ENCODE results near the gene UGT2B28.
"Not testable (repeated sequence)": the region's sequence is repeated elsewhere in the genome, so short reads cannot be mapped to it uniquely, and the experiment has no call there.

The UGT2B28 gene

DNA sequence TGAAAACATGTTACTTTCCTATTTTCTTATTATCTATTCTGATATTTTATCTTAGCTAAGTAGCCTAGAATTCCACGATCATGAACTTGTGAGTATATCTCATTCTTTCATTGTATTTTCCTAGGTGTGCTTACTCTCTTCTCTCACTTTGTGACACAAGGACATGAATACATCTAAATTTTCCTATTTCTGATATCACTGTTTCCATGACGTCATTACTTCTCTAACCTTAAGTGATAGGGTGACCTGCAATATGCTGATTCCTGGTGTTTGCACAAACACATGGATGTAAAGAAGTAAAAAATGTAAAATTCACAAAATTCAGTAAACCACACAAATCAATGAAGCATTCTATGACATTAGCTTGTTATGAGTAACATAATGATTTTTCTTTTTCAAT, 29.4 kb upstream of the UGT2B28 start:
- H3K79me2 ChIP-seq (ENCODE audit: insufficient read depth, low read length); H3K4me3 ChIP-seq (ENCODE audit: insufficient read depth, low read length, poor library complexity, severe bottlenecking); H3K27me3 ChIP-seq (ENCODE audit: low read length); H4K20me1 ChIP-seq (ENCODE audit: low read depth, low read length); H3K9me3 ChIP-seq (ENCODE audit: insufficient read depth, low read length); H3F3A ChIP-seq (ENCODE audit: insufficient read depth); H3K9ac ChIP-seq (ENCODE audit: low read length); H3K36me3 ChIP-seq (ENCODE audit: low read length); H3K9me2 ChIP-seq (replicated peaks; ENCODE audit: insufficient read depth, low read length); H3K4me2 ChIP-seq (ENCODE audit: low read depth, low read length, poor library complexity, severe bottlenecking); H2AFZ ChIP-seq (ENCODE audit: low read depth, low read length, severe bottlenecking); H3K27ac ChIP-seq (ENCODE audit: low read depth, low read length): not testable (repeated sequence)

GRCh38 chr4:69253147-69253772, 27.0 kb upstream of the UGT2B28 start:
- H3K4me3 ChIP-seq (ENCODE audit: insufficient read depth, low read length, poor library complexity, severe bottlenecking); H3K79me2 ChIP-seq (ENCODE audit: insufficient read depth, low read length); H3K9me2 ChIP-seq (replicated peaks; ENCODE audit: insufficient read depth, low read length); H3K27me3 ChIP-seq (ENCODE audit: low read length); H3K36me3 ChIP-seq (ENCODE audit: low read length); H3K27ac ChIP-seq (ENCODE audit: low read depth, low read length); H4K20me1 ChIP-seq (ENCODE audit: low read depth, low read length); H3K9me3 ChIP-seq (ENCODE audit: insufficient read depth, low read length); H3K4me2 ChIP-seq (ENCODE audit: low read depth, low read length, poor library complexity, severe bottlenecking); H3K9ac ChIP-seq (ENCODE audit: low read length); H3F3A ChIP-seq (ENCODE audit: insufficient read depth); H2AFZ ChIP-seq (ENCODE audit: low read depth, low read length, severe bottlenecking): not testable (repeated sequence)

- not testable (repeated sequence) for H3K4me3 ChIP-seq (ENCODE audit: insufficient read depth, low read length, poor library complexity, severe bottlenecking); H3K36me3 ChIP-seq (ENCODE audit: low read length); H4K20me1 ChIP-seq (ENCODE audit: low read depth, low read length); H3K9ac ChIP-seq (ENCODE audit: low read length); H3F3A ChIP-seq (ENCODE audit: insufficient read depth); H3K9me2 ChIP-seq (replicated peaks; ENCODE audit: insufficient read depth, low read length); H3K4me2 ChIP-seq (ENCODE audit: low read depth, low read length, poor library complexity, severe bottlenecking); H3K27me3 ChIP-seq (ENCODE audit: low read length); H2AFZ ChIP-seq (ENCODE audit: low read depth, low read length, severe bottlenecking); H3K9me3 ChIP-seq (ENCODE audit: insufficient read depth, low read length); H3K79me2 ChIP-seq (ENCODE audit: insufficient read depth, low read length); H3K27ac ChIP-seq (ENCODE audit: low read depth, low read length)
These were observed 11.7 kb upstream of the UGT2B28 start for GRCh38 chr4:69268612-69269011.

- not testable (repeated sequence) for H3K9me2 ChIP-seq (replicated peaks; ENCODE audit: insufficient read depth, low read length); H3K4me2 ChIP-seq (ENCODE audit: low read depth, low read length, poor library complexity, severe bottlenecking); H3F3A ChIP-seq (ENCODE audit: insufficient read depth); H3K79me2 ChIP-seq (ENCODE audit: insufficient read depth, low read length); H3K27ac ChIP-seq (ENCODE audit: low read depth, low read length); H3K36me3 ChIP-seq (ENCODE audit: low read length); H3K4me3 ChIP-seq (ENCODE audit: insufficient read depth, low read length, poor library complexity, severe bottlenecking); H4K20me1 ChIP-seq (ENCODE audit: low read depth, low read length); H3K27me3 ChIP-seq (ENCODE audit: low read length); H3K9me3 ChIP-seq (ENCODE audit: insufficient read depth, low read length); H2AFZ ChIP-seq (ENCODE audit: low read depth, low read length, severe bottlenecking); H3K9ac ChIP-seq (ENCODE audit: low read length)
These were observed 16.1 kb downstream of the UGT2B28 start for GRCh38 chr4:69296356-69296755.

DNA sequence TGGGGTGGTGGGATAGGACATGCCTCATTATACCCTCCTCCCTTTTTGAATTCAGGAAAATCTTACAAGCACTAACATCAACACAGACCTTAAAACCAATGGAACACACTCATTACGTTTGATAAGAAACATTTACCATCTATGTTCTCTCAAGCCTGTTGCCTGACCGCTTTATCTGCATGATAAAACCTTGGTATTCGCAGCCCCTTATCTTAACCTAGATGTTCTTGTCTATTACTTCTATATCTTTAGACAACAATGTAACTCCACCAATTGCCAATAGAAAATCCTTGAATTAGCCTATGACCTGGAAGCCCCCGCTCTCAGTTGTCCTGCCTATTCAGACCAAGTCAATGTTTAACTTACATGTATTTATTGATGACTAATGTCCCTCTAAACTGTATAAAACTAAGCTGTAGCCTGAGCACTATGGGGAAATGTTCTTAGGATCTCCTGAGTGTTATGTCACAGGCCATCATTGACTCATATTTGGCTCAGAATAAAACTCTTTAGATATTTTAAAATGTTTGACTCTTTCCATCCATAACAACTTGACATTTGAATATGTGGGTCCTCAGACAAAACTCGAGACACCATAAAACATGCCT, 28.3 kb downstream of the UGT2B28 start:
- H3K27ac ChIP-seq (ENCODE audit: low read depth, low read length); H3K9me3 ChIP-seq (ENCODE audit: insufficient read depth, low read length); H3K79me2 ChIP-seq (ENCODE audit: insufficient read depth, low read length); H3K9ac ChIP-seq (ENCODE audit: low read length); H2AFZ ChIP-seq (ENCODE audit: low read depth, low read length, severe bottlenecking); H3K36me3 ChIP-seq (ENCODE audit: low read length); H3F3A ChIP-seq (ENCODE audit: insufficient read depth); H3K4me2 ChIP-seq (ENCODE audit: low read depth, low read length, poor library complexity, severe bottlenecking); H4K20me1 ChIP-seq (ENCODE audit: low read depth, low read length); H3K9me2 ChIP-seq (replicated peaks; ENCODE audit: insufficient read depth, low read length); H3K27me3 ChIP-seq (ENCODE audit: low read length); H3K4me3 ChIP-seq (ENCODE audit: insufficient read depth, low read length, poor library complexity, severe bottlenecking): not testable (repeated sequence)

GRCh38 chr4:69309549-69310076, 29.3 kb downstream of the UGT2B28 start:
- not testable (repeated sequence) for H3K9me2 ChIP-seq (replicated peaks; ENCODE audit: insufficient read depth, low read length); H3K9ac ChIP-seq (ENCODE audit: low read length); H3K9me3 ChIP-seq (ENCODE audit: insufficient read depth, low read length); H3K27me3 ChIP-seq (ENCODE audit: low read length); H3K36me3 ChIP-seq (ENCODE audit: low read length); H3K4me2 ChIP-seq (ENCODE audit: low read depth, low read length, poor library complexity, severe bottlenecking); H3K27ac ChIP-seq (ENCODE audit: low read depth, low read length); H3K4me3 ChIP-seq (ENCODE audit: insufficient read depth, low read length, poor library complexity, severe bottlenecking); H2AFZ ChIP-seq (ENCODE audit: low read depth, low read length, severe bottlenecking); H3K79me2 ChIP-seq (ENCODE audit: insufficient read depth, low read length); H4K20me1 ChIP-seq (ENCODE audit: low read depth, low read length); H3F3A ChIP-seq (ENCODE audit: insufficient read depth)

DNA sequence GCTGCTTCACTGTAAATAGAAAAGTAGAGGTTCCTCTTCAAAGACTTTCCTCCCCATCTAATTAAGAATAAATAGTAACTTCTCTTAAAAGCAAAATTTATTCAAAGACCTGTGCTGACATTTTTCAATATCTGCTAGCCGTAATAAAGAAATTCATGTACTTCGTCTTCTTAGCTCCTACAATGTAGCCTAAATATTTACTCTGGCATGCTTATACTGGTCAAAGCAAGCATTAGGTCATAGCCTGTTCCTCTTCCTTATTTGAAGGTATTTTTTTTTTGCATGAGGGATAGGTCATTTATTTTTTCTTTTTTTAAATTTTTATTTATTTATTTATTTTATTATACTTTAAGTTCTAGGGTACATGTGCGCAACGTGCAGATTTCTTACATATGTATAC, 30.0 kb downstream of the UGT2B28 start:
- not testable (repeated sequence) for H3K4me2 ChIP-seq (ENCODE audit: low read depth, low read length, poor library complexity, severe bottlenecking); H2AFZ ChIP-seq (ENCODE audit: low read depth, low read length, severe bottlenecking); H3K36me3 ChIP-seq (ENCODE audit: low read length); H4K20me1 ChIP-seq (ENCODE audit: low read depth, low read length); H3K9me3 ChIP-seq (ENCODE audit: insufficient read depth, low read length); H3K27ac ChIP-seq (ENCODE audit: low read depth, low read length); H3K9ac ChIP-seq (ENCODE audit: low read length); H3K79me2 ChIP-seq (ENCODE audit: insufficient read depth, low read length); H3K4me3 ChIP-seq (ENCODE audit: insufficient read depth, low read length, poor library complexity, severe bottlenecking); H3K27me3 ChIP-seq (ENCODE audit: low read length); H3K9me2 ChIP-seq (replicated peaks; ENCODE audit: insufficient read depth, low read length); H3F3A ChIP-seq (ENCODE audit: insufficient read depth)

- not testable (repeated sequence) for H3K4me2 ChIP-seq (ENCODE audit: low read depth, low read length, poor library complexity, severe bottlenecking); H3K9me2 ChIP-seq (replicated peaks; ENCODE audit: insufficient read depth, low read length); H3K27ac ChIP-seq (ENCODE audit: low read depth, low read length); H3K4me3 ChIP-seq (ENCODE audit: insufficient read depth, low read length, poor library complexity, severe bottlenecking); H3K36me3 ChIP-seq (ENCODE audit: low read length); H4K20me1 ChIP-seq (ENCODE audit: low read depth, low read length); H3K79me2 ChIP-seq (ENCODE audit: insufficient read depth, low read length); H3F3A ChIP-seq (ENCODE audit: insufficient read depth); H2AFZ ChIP-seq (ENCODE audit: low read depth, low read length, severe bottlenecking); H3K9me3 ChIP-seq (ENCODE audit: insufficient read depth, low read length); H3K9ac ChIP-seq (ENCODE audit: low read length); H3K27me3 ChIP-seq (ENCODE audit: low read length)
These were observed 37.5 kb downstream of the UGT2B28 start for GRCh38 chr4:69317669-69318298.

Measured in SU-DHL-6 (cell line).